GM23338 (cell line): ENCODE results near the gene NUBP1. TPM values are rescaled to one million over a fixed set of nuclear protein-coding genes. Genes with fewer than 3 reads are reported as not detected.

Experiments
- ATAC-seq: fragments of 200-7000 bp; cut with Tn5 transposase; 3 replicates; pipeline ENCODE4 v1.9.1; 2020
- DNase-seq: peaks from one replicate; pipeline ENCODE4 v3.0.0-alpha.2; 2015; ENCODE audit warnings: low spot score
- H2AFZ ChIP-seq: fragments of 200-600 bp; sonication (generic); 2 replicates; pipeline ENCODE4 v1.8.0; 2016; ENCODE audit warnings: antibody characterized with exemption, mild to moderate bottlenecking, moderate library complexity
- H3F3A ChIP-seq: fragments of 200-600 bp; sonication (generic); replicated peaks from 2 replicates; pipeline ENCODE4 v1.8.0; 2017; ENCODE audit warnings: antibody characterized with exemption, mixed run types, low read depth
- H3K27ac ChIP-seq: fragments of 200-600 bp; sonication (generic); 2 replicates; pipeline ENCODE4 v1.6.1; 2016; ENCODE audit warnings: low read depth
- H3K27me3 ChIP-seq: fragments of 200-600 bp; sonication (generic); 2 replicates; pipeline ENCODE4 v1.8.0; 2016; ENCODE audit warnings: mild to moderate bottlenecking, mixed run types, moderate library complexity; ENCODE audit not compliant: insufficient read depth
- H3K36me3 ChIP-seq: fragments of 200-600 bp; sonication (generic); 2 replicates; pipeline ENCODE4 v1.8.0; 2016; ENCODE audit warnings: mild to moderate bottlenecking; ENCODE audit not compliant: insufficient read depth
- H3K4me1 ChIP-seq: fragments of 200-600 bp; sonication (generic); 2 replicates; pipeline ENCODE4 v1.8.0; 2016; ENCODE audit warnings: mild to moderate bottlenecking, moderate library complexity; ENCODE audit not compliant: insufficient read depth
- H3K4me2 ChIP-seq: fragments of 200-600 bp; sonication (generic); 2 replicates; pipeline ENCODE4 v1.7.1; 2017; ENCODE audit warnings: mixed run types
- H3K4me3 ChIP-seq: fragments of 200-600 bp; sonication (generic); 2 replicates; pipeline ENCODE4 v1.6.1; 2016; ENCODE audit warnings: mixed run types
- H3K79me2 ChIP-seq: fragments of 200-600 bp; sonication (generic); replicated peaks from 2 replicates; pipeline ENCODE4 v1.8.0; 2017; ENCODE audit warnings: mild to moderate bottlenecking; ENCODE audit not compliant: insufficient read depth
- H3K9me2 ChIP-seq: fragments of 200-600 bp; sonication (generic); 2 replicates; pipeline ENCODE4 v1.8.0; 2017; ENCODE audit not compliant: insufficient read depth
- H4K20me1 ChIP-seq: fragments of 200-600 bp; sonication (generic); replicated peaks from 2 replicates; pipeline ENCODE4 v1.8.0; 2017; ENCODE audit warnings: mild to moderate bottlenecking; ENCODE audit not compliant: insufficient read depth
- H3K27ac Mint-ChIP-seq: 2 replicates; pipeline ENCODE4 v1.8.0; 2020; ENCODE audit warnings: inconsistent platforms, mild to moderate bottlenecking, moderate library complexity, mixed read lengths
- H3K27me3 Mint-ChIP-seq: 3 replicates; pipeline ENCODE4 v1.8.0; 2022; ENCODE audit warnings: low read depth, mild to moderate bottlenecking, moderate library complexity, mixed read lengths, inconsistent platforms; ENCODE audit not compliant: insufficient read depth, poor library complexity
- H3K36me3 Mint-ChIP-seq: 3 replicates; pipeline ENCODE4 v1.8.0; 2021; ENCODE audit warnings: low read depth, mild to moderate bottlenecking, inconsistent platforms, moderate library complexity, mixed read lengths
- H3K4me1 Mint-ChIP-seq: 3 replicates; pipeline ENCODE4 v1.8.0; 2020; ENCODE audit warnings: mild to moderate bottlenecking, inconsistent platforms, mixed read lengths
- H3K4me3 Mint-ChIP-seq: 3 replicates; pipeline ENCODE4 v1.8.0; 2021; ENCODE audit warnings: moderate library complexity, mild to moderate bottlenecking, inconsistent platforms, mixed read lengths
- H3K9me3 Mint-ChIP-seq: 3 replicates; pipeline ENCODE4 v1.8.0; 2020; ENCODE audit warnings: moderate library complexity, mild to moderate bottlenecking, inconsistent platforms, mixed read lengths
- CTCF ChIP-seq, 2 experiments: fragments of 200-600 bp in 1 of 2; sonication (generic) in 1 of 2; conservative IDR thresholded peaks; 2 replicates each; pipeline versions ENCODE4 v1.5.1 to v1.6.1; 2016 to 2017; ENCODE audit warnings: antibody characterized with exemption in 2 of 2, low read depth in 2 of 2, mild to moderate bottlenecking in 2 of 2, moderate library complexity in 1 of 2
- ETS1 ChIP-seq: IDR thresholded peaks from 2 replicates; pipeline ENCODE4 v1.6.1; 2016; ENCODE audit warnings: antibody characterized with exemption
- EZH2 ChIP-seq: fragments of 200-600 bp; sonication (generic); IDR thresholded peaks from one replicate; pipeline ENCODE4 v1.8.0; 2017; ENCODE audit warnings: antibody characterized with exemption, mild to moderate bottlenecking, low read depth; ENCODE audit not compliant: unreplicated experiment
- NANOG ChIP-seq: IDR thresholded peaks from 2 replicates; pipeline ENCODE4 v1.6.1; 2016; ENCODE audit warnings: antibody characterized with exemption, borderline replicate concordance
- REST ChIP-seq: IDR thresholded peaks from one replicate; pipeline ENCODE4 v1.6.1; 2018; ENCODE audit warnings: antibody characterized with exemption; ENCODE audit not compliant: unreplicated experiment
- STAT1 ChIP-seq: IDR thresholded peaks from one replicate; pipeline ENCODE4 v1.6.1; 2016; ENCODE audit warnings: antibody characterized with exemption; ENCODE audit not compliant: unreplicated experiment
- ZNF114 ChIP-seq: fragments of 250-450 bp; sonication (Bioruptor Pico); IDR thresholded peaks from 2 replicates; pipeline ENCODE4 v1.5.0; 2020; ENCODE audit warnings: mild to moderate bottlenecking, moderate library complexity
- polyA plus RNA-seq: library from polyadenylated mRNA; unstranded; fragments of >200 nt; fragmentation: Nextera tagmentation; extraction: Ambion mirVana; gene quantifications from 2 replicates; pipeline ENCODE4 v1.2.1, GENCODE V29; 2016
- total RNA-seq: library from RNA; depleted of rRNA; stranded (reverse); fragments of >200 nt; shearing (Covaris generic); gene quantifications from 2 replicates; pipeline ENCODE4 v1.2.3, GENCODE V29; 2014

The NUBP1 gene
- total and polyA plus RNA-seq, 2 experiments from 2014 or later = 22.8 to 41.2 TPM

- no peaks in the 10 kb centered on the region for H3K36me3 ChIP-seq
Measured at GRCh38 chr16:10751291-10751697, 7.7 kb downstream of the NUBP1 start.

GRCh38 chr16:10752843-10753523 lies 9.3 kb downstream of the NUBP1 start:
- Histone ChIP-seq H3K36me3 (no peaks in the 10 kb centered on the region), H3K4me2 (no peak overlapping the region), H3K4me3 (no peak overlapping the region), H3K27ac (no peak overlapping the region), H3K27me3 (no peaks in the 10 kb centered on the region), H3K4me1 (no peaks in the 10 kb centered on the region), H3K79me2 (no peaks in the 10 kb centered on the region), H3F3A (no peaks in the 10 kb centered on the region), H2AFZ (no peak overlapping the region), H4K20me1 (no peaks in the 10 kb centered on the region), H3K9me2 (no peaks in the 10 kb centered on the region)
- peak overlapping the region; percentile 26 for H3K27ac Mint-ChIP-seq
- DNase-seq (no peak), ATAC-seq (no peak)
- no peaks in the 10 kb centered on the region; the same call in 2 of the 3 replicates for H3K4me1 Mint-ChIP-seq
- no peak for TF ChIP-seq STAT1
- no peak for TF ChIP-seq ETS1
- no peak for TF ChIP-seq REST
- no peak for TF ChIP-seq CTCF (conservative IDR thresholded peaks at IDR 0.05; ENCODE audit: low read depth in 2 of 2)
- no peak for TF ChIP-seq ZNF114 (CRISPR knock-in tag)
- TF ChIP-seq EZH2 = no peak
- TF ChIP-seq NANOG = no peak
- no peaks in the 10 kb centered on the region for H3K9me3 Mint-ChIP-seq
- peaks cover 20% of the 10 kb centered on the region for H3K36me3 Mint-ChIP-seq
- no peaks in the 10 kb centered on the region for H3K27me3 Mint-ChIP-seq
- H3K4me3 Mint-ChIP-seq = no peak overlapping the region

More at GRCh38 chr16:10751291-10751697, 7.7 kb downstream of the NUBP1 start:
- H4K20me1 ChIP-seq = no peaks in the 10 kb centered on the region
- ATAC-seq = peak; percentile 72
- no peaks in the 10 kb centered on the region for H3K9me3 Mint-ChIP-seq
- no peaks in the 10 kb centered on the region for H3K27me3 Mint-ChIP-seq
- H3K4me3 ChIP-seq = no peak overlapping the region
- no peak overlapping the region for H3K27ac Mint-ChIP-seq
- H3F3A ChIP-seq = no peaks in the 10 kb centered on the region
- no peaks in the 10 kb centered on the region for H3K27me3 ChIP-seq
- DNase-seq = peak; percentile 37
- H3K9me2 ChIP-seq = no peaks in the 10 kb centered on the region
- TF ChIP-seq ETS1 = no peak
- peak; percentile 16 to 51; a peak in 3 of 4 replicates for TF ChIP-seq CTCF (conservative IDR thresholded peaks at IDR 0.05; ENCODE audit: low read depth in 2 of 2)
- no peak overlapping the region for H2AFZ ChIP-seq
- no peaks in the 10 kb centered on the region; the same call in 2 of the 3 replicates for H3K4me1 Mint-ChIP-seq
- no peak overlapping the region for H3K4me2 ChIP-seq
- no peak overlapping the region for H3K27ac ChIP-seq
- no peaks in the 10 kb centered on the region for H3K79me2 ChIP-seq
- H3K4me1 ChIP-seq = no peaks in the 10 kb centered on the region
- H3K36me3 Mint-ChIP-seq = peaks cover 12% of the 10 kb centered on the region
- no peak overlapping the region for H3K4me3 Mint-ChIP-seq
